Aorta (tissue), 5 donors: ENCODE measurements around the gene BCL2L14. TPM values are rescaled to one million over a fixed set of nuclear protein-coding genes. Genes with fewer than 3 reads are reported as not detected.
A peak's percentile ranks its signal among the peaks of the same experiment; 100 is the strongest.
"Not testable (repeated sequence)": the region's sequence is repeated elsewhere in the genome, so short reads cannot be mapped to it uniquely, and the experiment has no call there.

ENCODE experiments used
- ATAC-seq: fragments of 200-7000 bp; cut with Tn5 transposase; one replicate; pipeline ENCODE4 v1.9.1; 2022; ENCODE audit warnings: moderate library complexity; ENCODE audit not compliant: low FRiP score
- DNase-seq, 2 donors: peaks; one replicate each; pipeline ENCODE4 v3.0.0-alpha.2; 2020
- H3K27ac ChIP-seq, 2 donors: one replicate each; pipeline ENCODE4 v1.5.1; 2013; ENCODE audit warnings: low read length in 2 of 2, mild to moderate bottlenecking in 2 of 2, moderate library complexity in 2 of 2, control low read depth in 1 of 2, inconsistent platforms in 1 of 2, low read depth in 1 of 2
- H3K27me3 ChIP-seq, 2 donors: one replicate each; pipeline ENCODE4 v1.6.1; 2013; ENCODE audit warnings: control low read depth in 1 of 2, low read length in 1 of 2, mild to moderate bottlenecking in 1 of 2, moderate library complexity in 1 of 2; ENCODE audit not compliant: insufficient read depth in 2 of 2, control insufficient read depth in 1 of 2
- H3K36me3 ChIP-seq, 2 donors: one replicate each; pipeline ENCODE4 v1.6.1; 2013; ENCODE audit warnings: control low read depth in 1 of 2, low read length in 1 of 2, mild to moderate bottlenecking in 1 of 2; ENCODE audit not compliant: insufficient read depth in 2 of 2, control insufficient read depth in 1 of 2
- H3K4me1 ChIP-seq, 2 donors: one replicate each; pipeline ENCODE4 v1.6.1; 2013; ENCODE audit warnings: low read length in 2 of 2, control low read depth in 1 of 2, mild to moderate bottlenecking in 1 of 2, moderate library complexity in 1 of 2; ENCODE audit not compliant: insufficient read depth in 2 of 2, control insufficient read depth in 1 of 2
- H3K4me3 ChIP-seq, 2 donors: one replicate each; pipeline ENCODE4 v1.5.1; 2013; ENCODE audit warnings: low read length in 2 of 2, control low read depth in 1 of 2, mild to moderate bottlenecking in 1 of 2
- H3K9me3 ChIP-seq: one replicate; pipeline ENCODE4 v1.6.1; 2013; ENCODE audit warnings: mild to moderate bottlenecking, low read length; ENCODE audit not compliant: control insufficient read depth
- WGBS, 2 donors: extraction: QIAGEN DNeasy Blood & Tissue Kit; methylation state at CpG; one replicate each; pipeline ENCODE4 v1.1.7; 2013; 5-methylcytosine and 5-hydroxymethylcytosine counted together
- intact Hi-C, 2 donors: fragments of 100-400 bp; cut with DNase I; formaldehyde crosslinking; loops; one replicate each; pipeline versions ENCODE4 v1.14.2 to v1.15.0; 2022
- polyA plus RNA-seq, 2 donors: library from polyadenylated mRNA; stranded (reverse); fragments of 200-250 nt; gene quantifications; one replicate each; pipeline ENCODE4 v1.2.3, GENCODE V29; 2013
- total RNA-seq, 2 donors: library from RNA; stranded (reverse); fragmentation: NEBNext Ultra II Directional; extraction: Animal tissue kit (Norgen Biotek cat#: 25700); gene quantifications; one replicate each; pipeline ENCODE4 v1.2.1, GENCODE V29; 2021
- donor health status: healthy with polysubstance abuse.
- donor health status: Bipolar disorder and iron deficiency.
- donor health status: DM: no; HTN: no; CAD: no.
- donor health status: DM: no; HTN: no; CAD: no.
- donor health status: DM: yes; HTN: yes; CAD: no.

The BCL2L14 gene
- total and polyA plus RNA-seq, 4 donors, result 4.0 TPM; not detected in 3

DNA sequence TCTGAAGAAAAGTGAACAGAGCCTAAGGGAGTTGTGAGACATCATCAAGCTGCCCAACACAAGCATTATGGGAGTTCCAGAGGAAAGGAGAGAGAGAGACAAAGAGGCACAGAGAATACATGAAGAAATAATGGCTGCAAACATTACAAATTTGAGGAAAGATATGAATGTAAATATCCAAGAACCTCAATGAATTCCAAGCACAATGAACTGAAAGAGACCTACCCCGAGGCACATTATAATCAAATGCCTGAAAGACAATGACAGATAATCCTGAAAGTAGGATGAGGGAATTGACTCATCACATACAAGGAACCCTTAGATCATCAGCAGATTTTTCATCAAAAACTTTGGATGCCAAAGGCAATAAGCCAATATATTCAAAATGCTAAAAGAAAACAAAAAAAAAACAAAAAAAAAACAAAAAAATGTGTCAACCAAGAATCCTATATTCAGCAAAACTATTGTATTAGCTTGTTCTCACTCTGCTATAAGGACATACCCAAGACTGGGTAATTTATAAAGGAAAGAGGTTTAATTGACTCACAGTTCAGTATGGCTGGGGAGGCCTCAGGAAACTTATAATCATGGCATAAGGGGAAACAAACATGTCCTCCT, 37.8 kb downstream of the BCL2L14 start:
- intact Hi-C loops, result no loop called here
- Histone ChIP-seq H3K27me3 (no peaks in the 10 kb centered on the region), H3K27ac (no peak overlapping the region), H3K36me3 (peaks cover 0 to 2% of the 10 kb centered on the region in 2 donors), H3K4me1 (no peaks in the 10 kb centered on the region), H3K9me3 (peaks cover 1% of the 10 kb centered on the region), H3K4me3 (no peak overlapping the region)
- 94 to 100% methylated on average over 1 of the region's 1 CpG for WGBS, 2 donors
- DNase-seq (no peak), ATAC-seq (no peak)

- H3K27ac ChIP-seq, H3K36me3 ChIP-seq, H3K27me3 ChIP-seq, H3K4me1 ChIP-seq, H3K4me3 ChIP-seq, DNase-seq, ATAC-seq, H3K9me3 ChIP-seq, intact Hi-C loops: not testable (repeated sequence)
- WGBS, 2 donors, result 84 to 88% methylated on average over 35 to 37 of the region's 37 CpGs
These were observed 40.3 kb downstream of the BCL2L14 start for GRCh38 chr12:12110923-12111555.

- WGBS, 2 donors, result 26 to 32% methylated on average over 4 of the region's 4 CpGs
These were observed 44.8 kb downstream of the BCL2L14 start for GRCh38 chr12:12115514-12115913.

DNA sequence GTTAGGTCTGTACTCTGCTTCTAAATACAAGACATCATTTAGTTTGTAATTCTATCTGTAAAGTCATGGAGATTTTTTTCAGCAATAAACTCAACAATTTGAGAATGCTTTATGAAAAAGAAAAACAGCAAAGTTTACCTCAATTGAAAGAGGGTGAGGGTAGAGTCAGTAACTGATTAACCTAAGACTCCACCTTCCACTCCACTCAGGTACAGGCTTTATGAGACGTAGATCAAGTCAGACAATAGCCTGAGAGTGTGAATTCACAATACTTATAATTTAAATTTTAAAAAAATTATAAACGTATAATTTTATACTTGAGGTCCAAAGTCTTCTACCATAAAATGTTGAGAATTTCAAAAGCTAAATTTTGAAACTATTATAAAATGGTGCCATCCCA, 45.9 kb downstream of the BCL2L14 start:
- DNase-seq (no peak), ATAC-seq (no peak)
- H3K4me3 ChIP-seq, result no peak overlapping the region
- 90 to 94% methylated on average over 2 of the region's 2 CpGs for WGBS, 2 donors
- peaks cover 0 to 3% of the 10 kb centered on the region in 2 donors for H3K36me3 ChIP-seq
- no peaks in the 10 kb centered on the region for H3K4me1 ChIP-seq
- H3K9me3 ChIP-seq, result no peaks in the 10 kb centered on the region
- intact Hi-C loops, result no loop called here
- no peaks in the 10 kb centered on the region for H3K27me3 ChIP-seq
- H3K27ac ChIP-seq, result no peak overlapping the region

More at GRCh38 chr12:12115514-12115913, 44.8 kb downstream of the BCL2L14 start:
- H3K4me3 ChIP-seq, result no peak overlapping the region
- DNase-seq, result no peak
- intact Hi-C loops, result no loop called here
- H3K27ac ChIP-seq, result no peak overlapping the region
- no peaks in the 10 kb centered on the region for H3K9me3 ChIP-seq
- peaks cover 0 to 3% of the 10 kb centered on the region in 2 donors for H3K36me3 ChIP-seq
- peak; percentile 38 for ATAC-seq
- H3K4me1 ChIP-seq, result no peaks in the 10 kb centered on the region
- no peaks in the 10 kb centered on the region for H3K27me3 ChIP-seq

- no peak for DNase-seq
- H3K27me3 ChIP-seq, result no peaks in the 10 kb centered on the region
- no peak for ATAC-seq
- H3K4me1 ChIP-seq, result peaks cover 0 to 3% of the 10 kb centered on the region in 2 donors
- H3K4me3 ChIP-seq, result no peak overlapping the region
- no peaks in the 10 kb centered on the region for H3K9me3 ChIP-seq
- 82 to 83% methylated on average over 5 of the region's 5 CpGs for WGBS, 2 donors
- H3K36me3 ChIP-seq, result peaks cover 0 to 3% of the 10 kb centered on the region in 2 donors
- H3K27ac ChIP-seq, result no peak overlapping the region
- intact Hi-C loops, result no loop called here
These were observed 50.3 kb downstream of the BCL2L14 start for GRCh38 chr12:12121061-12121460.

- Histone ChIP-seq H3K4me3 (no peak overlapping the region), H3K27me3 (no peaks in the 10 kb centered on the region), H3K9me3 (no peaks in the 10 kb centered on the region), H3K36me3 (peaks cover 0 to 3% of the 10 kb centered on the region in 2 donors), H3K4me1 (peaks cover 0 to 3% of the 10 kb centered on the region in 2 donors), H3K27ac (no peak overlapping the region)
- intact Hi-C loops, result no loop called here
- 21 to 22% methylated on average over 3 of the region's 3 CpGs for whole genome bisulfite sequencing, 2 donors
- ATAC-seq (peak; percentile 50), DNase-seq (no peak)
These were observed 52.4 kb downstream of the BCL2L14 start for GRCh38 chr12:12123036-12123604.

DNA sequence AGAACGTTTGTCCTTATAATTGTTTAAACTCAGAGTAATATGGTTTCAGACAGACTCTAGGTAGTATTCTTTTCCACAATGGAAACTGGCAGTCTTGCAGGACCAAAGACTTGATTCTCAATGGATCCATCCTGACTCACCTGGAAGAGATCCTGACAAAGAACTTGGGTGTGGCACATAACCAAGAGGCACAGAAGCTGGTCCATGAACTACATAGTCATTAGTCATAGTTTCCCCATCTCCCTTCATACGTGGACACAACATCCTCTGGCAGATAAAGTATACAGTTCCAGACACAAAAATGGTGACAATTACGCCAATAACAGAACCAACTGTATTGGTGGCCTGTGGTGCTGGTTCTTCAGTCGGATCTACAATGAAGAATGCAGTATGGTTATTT, 55.8 kb downstream of the BCL2L14 start:
- no peak for DNase-seq
- WGBS, 2 donors, result 83 to 85% methylated on average over 4 of the region's 4 CpGs
- H3K4me1 ChIP-seq, result peaks cover 0 to 3% of the 10 kb centered on the region in 2 donors
- no peaks in the 10 kb centered on the region for H3K9me3 ChIP-seq
- no peak overlapping the region for H3K4me3 ChIP-seq
- H3K27me3 ChIP-seq, result no peaks in the 10 kb centered on the region
- H3K36me3 ChIP-seq, result no peaks in the 10 kb centered on the region
- no peak for ATAC-seq
- intact Hi-C loops, result no loop called here
- H3K27ac ChIP-seq, result no peak overlapping the region

GRCh38 chr12:12127304-12127703, 56.6 kb downstream of the BCL2L14 start:
- WGBS, 2 donors, result 90 to 96% methylated on average over 2 of the region's 2 CpGs
- Histone ChIP-seq H3K27ac (no peak overlapping the region), H3K4me1 (peaks cover 0 to 3% of the 10 kb centered on the region in 2 donors), H3K9me3 (no peaks in the 10 kb centered on the region), H3K4me3 (no peak overlapping the region), H3K36me3 (no peaks in the 10 kb centered on the region), H3K27me3 (no peaks in the 10 kb centered on the region)
- DNase-seq, result no peak
- ATAC-seq, result no peak
- intact Hi-C loops, result no loop called here

- Histone ChIP-seq H3K4me3 (no peak overlapping the region), H3K36me3 (no peaks in the 10 kb centered on the region), H3K27me3 (no peaks in the 10 kb centered on the region), H3K9me3 (no peaks in the 10 kb centered on the region), H3K4me1 (no peaks in the 10 kb centered on the region), H3K27ac (no peak overlapping the region)
- ATAC-seq, result no peak
- DNase-seq, result no peak
- 81 to 84% methylated on average over 4 of the region's 4 CpGs for WGBS, 2 donors
- intact Hi-C loops, result no loop called here
These were observed 57.9 kb downstream of the BCL2L14 start for GRCh38 chr12:12128670-12129069.
